ENCODE results near the gene CAMK2B.

Gene CAMK2B

GRCh38 chr7:44230286-44230685 is 95.1 kb downstream of the CAMK2B start:
- TF ChIP-seq YY1 (IDR thresholded peaks at IDR 0.05; ENCODE audit: low read depth), result no peak

GRCh38 chr7:44229546-44230105 is 95.8 kb downstream of the CAMK2B start:
- TF ChIP-seq ZBTB7A (IDR thresholded peaks at IDR 0.05; ENCODE audit: low read depth) (no peak), RAD21 (IDR thresholded peaks at IDR 0.05; ENCODE audit: low read depth) (no peak), NFIC (IDR thresholded peaks at IDR 0.05) (no peak), YY1 (IDR thresholded peaks at IDR 0.05; ENCODE audit: low read depth) (no peak), REST (IDR thresholded peaks at IDR 0.05; ENCODE audit: low read depth) (no peak), TCF12 (IDR thresholded peaks at IDR 0.05; ENCODE audit: low read depth) (no peak), TEAD4 (IDR thresholded peaks at IDR 0.05) (no peak), EGR1 (IDR thresholded peaks at IDR 0.05) (no peak)

DNA sequence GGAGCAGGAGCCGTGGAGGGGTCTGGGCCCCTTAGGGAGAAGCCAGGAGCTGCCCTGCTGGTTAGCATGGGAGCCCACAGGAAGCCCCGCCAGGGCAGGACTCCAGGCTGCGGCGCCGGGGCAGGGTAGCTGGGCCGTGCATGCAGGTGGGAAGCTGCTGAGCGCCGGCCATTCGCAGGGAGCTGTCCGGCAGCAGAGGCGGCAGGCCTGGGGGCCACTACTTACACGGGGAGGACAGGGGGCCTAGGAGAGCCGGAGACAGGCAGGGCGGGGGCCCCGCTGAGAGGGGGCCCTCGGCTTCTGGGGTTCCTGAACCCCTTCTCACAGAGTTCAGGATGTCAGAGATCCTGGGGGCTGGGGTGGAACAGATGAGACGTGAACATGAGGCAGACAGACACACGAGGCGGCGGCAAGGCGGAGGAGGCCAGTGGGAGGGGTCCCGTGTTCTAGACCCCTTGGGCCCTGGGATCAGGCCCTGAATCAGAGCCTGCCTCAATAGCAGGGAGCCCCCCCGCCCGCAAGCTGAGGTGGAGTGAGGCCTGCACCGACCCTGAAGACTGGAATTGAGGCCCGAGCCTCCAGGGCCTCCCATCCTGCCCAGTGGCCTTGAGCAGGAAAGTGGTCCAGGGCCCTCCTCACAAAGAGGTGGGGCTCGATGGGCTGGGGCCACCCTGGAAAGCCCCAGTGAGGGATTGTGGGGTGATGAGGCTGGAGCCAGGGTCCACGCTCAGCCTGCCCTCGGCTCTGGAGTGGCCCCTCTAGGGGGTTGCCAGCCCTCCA is 96.6 kb downstream of the CAMK2B start:
- TF ChIP-seq EGR1 (IDR thresholded peaks at IDR 0.05), result no peak
- TF ChIP-seq, protein P1, sequence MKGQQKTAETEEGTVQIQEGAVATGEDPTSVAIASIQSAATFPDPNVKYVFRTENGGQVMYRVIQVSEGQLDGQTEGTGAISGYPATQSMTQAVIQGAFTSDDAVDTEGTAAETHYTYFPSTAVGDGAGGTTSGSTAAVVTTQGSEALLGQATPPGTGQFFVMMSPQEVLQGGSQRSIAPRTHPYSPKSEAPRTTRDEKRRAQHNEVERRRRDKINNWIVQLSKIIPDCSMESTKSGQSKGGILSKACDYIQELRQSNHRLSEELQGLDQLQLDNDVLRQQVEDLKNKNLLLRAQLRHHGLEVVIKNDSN (IDR thresholded peaks at IDR 0.05), result no peak
- no peak for TF ChIP-seq YY1 (IDR thresholded peaks at IDR 0.05; ENCODE audit: low read depth)
- TF ChIP-seq FOXM1 (IDR thresholded peaks at IDR 0.05; ENCODE audit: borderline replicate concordance, low read depth), result no peak
- peak; percentile 21; the same call in 1 of the 2 replicates for TF ChIP-seq REST (IDR thresholded peaks at IDR 0.05; ENCODE audit: low read depth)
- no peak for TF ChIP-seq ZBTB7A (IDR thresholded peaks at IDR 0.05; ENCODE audit: low read depth)
- TF ChIP-seq, protein P2, sequence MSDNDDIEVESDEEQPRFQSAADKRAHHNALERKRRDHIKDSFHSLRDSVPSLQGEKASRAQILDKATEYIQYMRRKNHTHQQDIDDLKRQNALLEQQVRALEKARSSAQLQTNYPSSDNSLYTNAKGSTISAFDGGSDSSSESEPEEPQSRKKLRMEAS (IDR thresholded peaks at IDR 0.05), result no peak

GRCh38 chr7:44227911-44228310 is 97.5 kb downstream of the CAMK2B start:
- TF ChIP-seq CEBPB (IDR thresholded peaks at IDR 0.05) (no peak), NFIC (IDR thresholded peaks at IDR 0.05) (no peak), FOXM1 (IDR thresholded peaks at IDR 0.05; ENCODE audit: borderline replicate concordance, low read depth) (no peak)

GRCh38 chr7:44226396-44226753 is 99.0 kb downstream of the CAMK2B start:
- TF ChIP-seq, protein P2 (IDR thresholded peaks at IDR 0.05), result no peak
- TF ChIP-seq EGR1 (IDR thresholded peaks at IDR 0.05), result no peak
- no peak for TF ChIP-seq TCF12 (IDR thresholded peaks at IDR 0.05; ENCODE audit: low read depth)
- TF ChIP-seq CREB1 (IDR thresholded peaks at IDR 0.05; ENCODE audit: low read depth), result no peak
- no peak for TF ChIP-seq RAD21 (IDR thresholded peaks at IDR 0.05; ENCODE audit: low read depth)
- no peak for TF ChIP-seq REST (IDR thresholded peaks at IDR 0.05; ENCODE audit: low read depth)
- no peak for TF ChIP-seq TAF1 (IDR thresholded peaks at IDR 0.05; ENCODE audit: low read depth)
- TF ChIP-seq NFIC (IDR thresholded peaks at IDR 0.05), result no peak
- TF ChIP-seq TEAD4 (IDR thresholded peaks at IDR 0.05), result no peak
- TF ChIP-seq ZBTB7A (IDR thresholded peaks at IDR 0.05; ENCODE audit: low read depth), result no peak
- TF ChIP-seq YY1 (IDR thresholded peaks at IDR 0.05; ENCODE audit: low read depth), result no peak
- TF ChIP-seq, protein P1 (IDR thresholded peaks at IDR 0.05), result no peak
